Nephron progenitor cell (in vitro differentiated cells): ENCODE measurements around the gene NSD2.
A peak's percentile ranks its signal among the peaks of the same experiment; 100 is the strongest.

Source experiments
- DNase-seq: peaks from one replicate; pipeline ENCODE4 v3.0.0; 2021
- H3K27ac Mint-ChIP-seq: 2 replicates; pipeline ENCODE4 v1.8.0; 2021; ENCODE audit warnings: mild to moderate bottlenecking, moderate library complexity, mixed read lengths
- H3K27me3 Mint-ChIP-seq: 2 replicates; pipeline ENCODE4 v1.8.0; 2021; ENCODE audit warnings: mild to moderate bottlenecking, low read depth, mixed read lengths; ENCODE audit not compliant: poor library complexity
- H3K36me3 Mint-ChIP-seq: 2 replicates; pipeline ENCODE4 v1.8.0; 2021; ENCODE audit warnings: low read depth, mixed read lengths
- H3K4me1 Mint-ChIP-seq: 2 replicates; pipeline ENCODE4 v1.8.0; 2021; ENCODE audit warnings: mixed read lengths
- H3K4me3 Mint-ChIP-seq: 2 replicates; pipeline ENCODE4 v1.8.0; 2021; ENCODE audit warnings: mild to moderate bottlenecking, moderate library complexity, mixed read lengths
- H3K9me3 Mint-ChIP-seq: 2 replicates; pipeline ENCODE4 v1.8.0; 2021; ENCODE audit warnings: mild to moderate bottlenecking, moderate library complexity, mixed read lengths
- CTCF ChIP-seq: fragments of 200-600 bp; sonication (generic); IDR thresholded peaks from 2 replicates; pipeline ENCODE4 v1.5.0; 2021; ENCODE audit warnings: antibody characterized with exemption

Gene NSD2

GRCh38 chr4:1972414-1972813 lies 101.2 kb downstream of the NSD2 start:
- H3K4me1 Mint-ChIP-seq: no peaks in the 10 kb centered on the region
- no peak overlapping the region for H3K4me3 Mint-ChIP-seq
- H3K9me3 Mint-ChIP-seq: no peaks in the 10 kb centered on the region
- peaks cover 87% of the 10 kb centered on the region for H3K36me3 Mint-ChIP-seq
- TF ChIP-seq CTCF: no peak
- no peaks in the 10 kb centered on the region for H3K27me3 Mint-ChIP-seq
- H3K27ac Mint-ChIP-seq: peak overlapping the region; percentile 66
- no peak for DNase-seq

GRCh38 chr4:1973218-1973617 lies 102.0 kb downstream of the NSD2 start:
- Mint-ChIP-seq H3K27me3 (no peaks in the 10 kb centered on the region), H3K4me1 (no peaks in the 10 kb centered on the region), H3K36me3 (peaks cover 86% of the 10 kb centered on the region), H3K4me3 (no peak overlapping the region), H3K27ac (no peak overlapping the region), H3K9me3 (no peaks in the 10 kb centered on the region)
- no peak for TF ChIP-seq CTCF
- no peak for DNase-seq

- no peaks in the 10 kb centered on the region for H3K27me3 Mint-ChIP-seq
- H3K27ac Mint-ChIP-seq: no peak overlapping the region
- H3K36me3 Mint-ChIP-seq: peaks cover 86% of the 10 kb centered on the region
- no peak for DNase-seq
- no peak for TF ChIP-seq CTCF
- no peaks in the 10 kb centered on the region for H3K4me1 Mint-ChIP-seq
- H3K9me3 Mint-ChIP-seq: no peaks in the 10 kb centered on the region
- H3K4me3 Mint-ChIP-seq: no peak overlapping the region
These were observed 102.5 kb downstream of the NSD2 start for GRCh38 chr4:1973661-1974060.

GRCh38 chr4:1974840-1975239 lies 103.6 kb downstream of the NSD2 start:
- H3K4me3 Mint-ChIP-seq: no peak overlapping the region
- no peak for DNase-seq
- H3K36me3 Mint-ChIP-seq: peaks cover 86% of the 10 kb centered on the region
- H3K27me3 Mint-ChIP-seq: no peaks in the 10 kb centered on the region
- TF ChIP-seq CTCF: no peak
- no peak overlapping the region for H3K27ac Mint-ChIP-seq
- H3K9me3 Mint-ChIP-seq: no peaks in the 10 kb centered on the region
- H3K4me1 Mint-ChIP-seq: no peaks in the 10 kb centered on the region

GRCh38 chr4:1975391-1975801 lies 104.2 kb downstream of the NSD2 start:
- no peak for TF ChIP-seq CTCF
- Mint-ChIP-seq H3K36me3 (peaks cover 86% of the 10 kb centered on the region), H3K9me3 (no peaks in the 10 kb centered on the region), H3K27me3 (no peaks in the 10 kb centered on the region), H3K27ac (no peak overlapping the region), H3K4me1 (no peaks in the 10 kb centered on the region), H3K4me3 (no peak overlapping the region)
- no peak for DNase-seq

GRCh38 chr4:1975880-1976279 lies 104.7 kb downstream of the NSD2 start:
- H3K27me3 Mint-ChIP-seq: no peaks in the 10 kb centered on the region
- no peak for DNase-seq
- no peak overlapping the region for H3K27ac Mint-ChIP-seq
- peaks cover 83% of the 10 kb centered on the region for H3K36me3 Mint-ChIP-seq
- no peaks in the 10 kb centered on the region for H3K9me3 Mint-ChIP-seq
- H3K4me3 Mint-ChIP-seq: no peak overlapping the region
- no peaks in the 10 kb centered on the region for H3K4me1 Mint-ChIP-seq
- no peak for TF ChIP-seq CTCF
